Stimulated activated CD4-positive, alpha-beta T cell treated with anti-CD3 and anti-CD28 coated beads, Interleukin-2, amount 100 ng/mL, for 48 hours (primary cell): Measurements from ENCODE around the gene PRAMEF27.
"Not testable (repeated sequence)": the region's sequence is repeated elsewhere in the genome, so short reads cannot be mapped to it uniquely, and the experiment has no call there.

Source experiments
- DNase-seq, 2 donors: peaks; one replicate each; pipeline ENCODE4 v3.0.0-alpha.2; 2020

Gene PRAMEF27

GRCh38 chr1:13056475-13056874 is at the start of gene PRAMEF27:
Gene PRAMEF27, minus strand, starts transcription at chr1:13056575. Its CDS starts 2,916 bp downstream, at chr1:13053659.
- not testable (repeated sequence) for DNase-seq

DNA sequence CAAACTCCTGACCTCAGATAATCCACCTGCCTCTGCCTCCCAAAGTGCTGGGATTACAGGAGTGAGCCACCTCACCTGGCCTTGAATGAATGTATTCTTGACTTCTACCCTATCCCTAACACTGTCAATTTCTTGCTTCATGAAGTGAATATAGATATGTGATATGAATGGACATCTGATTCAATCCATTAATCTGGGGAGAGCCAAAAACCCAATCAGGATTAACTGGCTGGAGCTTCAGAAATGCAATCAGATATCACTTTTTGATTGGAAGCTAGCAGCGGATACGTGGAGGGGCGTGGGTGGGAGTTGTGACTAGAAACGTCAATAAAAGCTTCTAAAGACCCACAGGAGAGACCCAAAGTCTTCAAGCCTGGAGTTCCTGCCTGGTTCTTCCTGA is 14.1 kb upstream of the PRAMEF27 start, which contains the start of gene PRAMEF25:
Gene PRAMEF25, plus strand, starts transcription at position 301 of the 400 bp plus-strand sequence. CDS start 2,920 bp downstream, outside the sequence.
- not testable (repeated sequence) for DNase-seq

DNA sequence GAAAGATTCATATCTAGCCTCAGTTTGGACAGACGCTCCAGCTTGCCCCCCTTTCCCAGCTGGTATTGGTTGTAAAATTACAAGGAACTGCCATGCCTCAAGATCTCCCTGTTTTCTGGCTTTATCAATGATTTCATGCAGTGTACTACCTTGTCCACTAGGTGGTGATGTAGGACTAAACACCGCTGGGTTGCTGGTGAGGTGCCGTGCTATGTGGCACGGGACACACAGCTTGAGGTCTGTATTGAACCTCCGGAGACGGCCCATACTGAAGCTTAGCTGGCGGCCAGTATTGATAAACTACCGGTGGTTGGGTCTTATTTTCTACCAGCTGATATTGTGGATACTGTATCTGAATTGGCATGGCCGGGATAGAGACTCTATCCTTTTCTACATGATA is 36.5 kb downstream of the PRAMEF27 start:
- DNase-seq, result not testable (repeated sequence)

DNA sequence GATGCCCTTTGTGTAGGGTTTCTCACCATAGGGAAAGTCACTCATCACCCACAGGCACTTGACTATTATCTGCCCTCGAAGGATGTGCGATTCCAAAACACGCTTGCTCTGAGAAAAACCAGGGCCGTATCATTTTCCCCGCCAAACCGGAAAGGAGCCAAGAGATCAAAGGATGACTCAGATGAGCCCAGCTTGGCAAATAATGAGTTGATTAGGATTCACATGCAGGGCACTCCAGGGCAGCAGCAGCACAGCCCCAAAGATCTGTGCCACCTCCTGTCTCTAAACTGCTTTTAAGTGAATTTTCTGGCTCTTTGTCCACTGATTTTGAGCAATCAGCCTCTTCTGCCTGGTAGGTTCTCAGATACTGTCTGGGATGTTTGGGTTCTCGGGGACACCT is 44.4 kb downstream of the PRAMEF27 start:
- DNase-seq, result not testable (repeated sequence)

DNA sequence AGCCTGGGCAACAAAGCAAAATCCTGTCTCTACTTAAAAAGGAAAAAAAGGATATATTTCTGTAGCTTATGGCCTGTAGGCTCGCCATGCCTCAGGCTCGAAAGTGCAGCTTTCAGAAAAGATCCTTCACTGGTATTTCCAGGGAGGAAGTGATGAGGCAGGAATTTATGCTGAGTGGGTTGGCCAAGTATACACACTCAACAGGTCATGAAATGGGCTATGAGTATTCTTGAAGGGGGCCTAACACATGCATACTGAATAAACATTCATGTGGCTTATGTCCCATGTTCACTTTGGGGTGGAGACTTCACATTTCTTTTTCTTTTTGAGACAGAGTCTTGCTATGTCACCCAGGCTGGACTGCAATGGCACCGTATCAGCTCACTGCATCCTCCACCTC is 47.0 kb downstream of the PRAMEF27 start:
- not testable (repeated sequence) for DNase-seq

- not testable (repeated sequence) for DNase-seq
These were observed 50.6 kb downstream of the PRAMEF27 start for GRCh38 chr1:13005732-13006131.
